HEK293 (cell line): ENCODE data around the gene MRPL54.

Experiments
- CTCF ChIP-seq: fragments of 450-650 bp; formaldehyde crosslinking; IDR thresholded peaks from 2 replicates; pipeline ENCODE4 v1.5.1; 2016; ENCODE audit warnings: missing biosample characterization, missing genetic modification characterization
- GFI1B ChIP-seq: fragments of 450-650 bp; formaldehyde crosslinking; IDR thresholded peaks from 2 replicates; pipeline ENCODE4 v1.5.1; 2016; ENCODE audit warnings: missing biosample characterization, missing genetic modification characterization
- HOXC10 ChIP-seq: sonication (generic); formaldehyde crosslinking; IDR thresholded peaks from 2 replicates; pipeline ENCODE4 v1.8.1; 2023; ENCODE audit warnings: mild to moderate bottlenecking, missing genetic modification reagents
- MYNN ChIP-seq: fragments of 450-650 bp; formaldehyde crosslinking; IDR thresholded peaks from 2 replicates; pipeline ENCODE4 v1.5.1; 2016; ENCODE audit warnings: missing biosample characterization, missing genetic modification characterization, borderline replicate concordance
- ZBTB7A ChIP-seq: fragments of 450-650 bp; formaldehyde crosslinking; IDR thresholded peaks from 2 replicates; pipeline ENCODE4 v1.5.1; 2016; ENCODE audit warnings: low read depth, missing biosample characterization, missing genetic modification characterization
- ZNF133 ChIP-seq: fragments of 450-650 bp; formaldehyde crosslinking; IDR thresholded peaks from 2 replicates; pipeline ENCODE4 v1.5.1; 2016; ENCODE audit warnings: missing biosample characterization, missing genetic modification characterization
- ZNF398 ChIP-seq: fragments of 450-650 bp; formaldehyde crosslinking; IDR thresholded peaks from 2 replicates; pipeline ENCODE4 v1.5.1; 2017; ENCODE audit warnings: missing biosample characterization, missing genetic modification characterization
- ZNF513 ChIP-seq: fragments of 450-650 bp; IDR thresholded peaks from 2 replicates; pipeline ENCODE4 v1.5.1; 2018; ENCODE audit warnings: missing biosample characterization, missing genetic modification characterization
- ZNF791 ChIP-seq: fragments of 450-650 bp; formaldehyde crosslinking; IDR thresholded peaks from 2 replicates; pipeline ENCODE4 v1.5.1; 2016; ENCODE audit warnings: missing biosample characterization, missing genetic modification characterization

- no peak for TF ChIP-seq CTCF (tag by site-specific recombination)
- TF ChIP-seq ZNF398 (tag by site-specific recombination), result no peak
- no peak for TF ChIP-seq ZBTB7A (tag by site-specific recombination)
- no peak for TF ChIP-seq MYNN (tag by site-specific recombination)
- TF ChIP-seq ZNF791 (tag by site-specific recombination), result no peak
- TF ChIP-seq ZNF133 (tag by site-specific recombination), result no peak
- TF ChIP-seq HOXC10 (CRISPR knock-in tag), result no peak
- TF ChIP-seq ZNF513 (tag by site-specific recombination), result no peak
- TF ChIP-seq GFI1B, result no peak
Observed at GRCh38 chr19:3733549-3734309, 28.8 kb upstream of the MRPL54 start.
